IPS-NIHi7 (cell line): ENCODE results near the gene MRPL19.
A peak's percentile ranks its signal among the peaks of the same experiment; 100 is the strongest.
"Not testable (repeated sequence)": the region's sequence is repeated elsewhere in the genome, so short reads cannot be mapped to it uniquely, and the experiment has no call there.

Experiments
- DNase-seq: peaks from one replicate; pipeline ENCODE4 v3.0.0; 2012; ENCODE audit warnings: mixed read lengths; ENCODE audit errors: extremely low spot score

Gene MRPL19

GRCh38 chr2:75667884-75668283, 21.3 kb downstream of the MRPL19 start:
- no peak for DNase-seq

- not testable (repeated sequence) for DNase-seq
These were observed 28.8 kb downstream of the MRPL19 start for GRCh38 chr2:75675423-75675822.

- no peak for DNase-seq
These were observed 29.3 kb downstream of the MRPL19 start for GRCh38 chr2:75675908-75676307.

- DNase-seq = no peak
These were observed 29.9 kb downstream of the MRPL19 start for GRCh38 chr2:75676464-75676863.

- DNase-seq = no peak
These were observed 33.0 kb downstream of the MRPL19 start for GRCh38 chr2:75679556-75679955.

- no peak for DNase-seq
These were observed 33.8 kb downstream of the MRPL19 start for GRCh38 chr2:75680402-75680801.

GRCh38 chr2:75683430-75683829, 36.8 kb downstream of the MRPL19 start:
- not testable (repeated sequence) for DNase-seq

GRCh38 chr2:75688196-75688595, 41.6 kb downstream of the MRPL19 start:
- no peak for DNase-seq

GRCh38 chr2:75698918-75699317, 52.3 kb downstream of the MRPL19 start:
- no peak for DNase-seq

- no peak for DNase-seq
These were observed 56.0 kb downstream of the MRPL19 start for GRCh38 chr2:75702593-75702992.

- DNase-seq = no peak
These were observed 57.2 kb downstream of the MRPL19 start for GRCh38 chr2:75703589-75704287.

GRCh38 chr2:75705921-75706320, 59.3 kb downstream of the MRPL19 start:
- DNase-seq = no peak

- no peak for DNase-seq
These were observed 61.3 kb downstream of the MRPL19 start for GRCh38 chr2:75707901-75708300.

GRCh38 chr2:75709297-75709696, 62.7 kb downstream of the MRPL19 start:
- no peak for DNase-seq

- no peak for DNase-seq
These were observed 63.6 kb downstream of the MRPL19 start for GRCh38 chr2:75710220-75710576.

- peak; percentile 95 for DNase-seq
These were observed 64.1 kb downstream of the MRPL19 start, which contains the start of gene GCFC2 for GRCh38 chr2:75710577-75711253. Gene GCFC2, minus strand, starts transcription at chr2:75710915. Its CDS starts 60 bp downstream, at chr2:75710855.

GRCh38 chr2:75711590-75711989, 65.0 kb downstream of the MRPL19 start:
- DNase-seq = not testable (repeated sequence)

GRCh38 chr2:75716406-75716805, 69.8 kb downstream of the MRPL19 start:
- no peak for DNase-seq

GRCh38 chr2:75719616-75720015, 73.0 kb downstream of the MRPL19 start:
- DNase-seq = no peak

- no peak for DNase-seq
These were observed 73.9 kb downstream of the MRPL19 start for GRCh38 chr2:75720525-75720924.

- no peak for DNase-seq
These were observed 76.1 kb downstream of the MRPL19 start for GRCh38 chr2:75722687-75723086.

GRCh38 chr2:75728614-75729419, 82.2 kb downstream of the MRPL19 start:
- no peak for DNase-seq

- DNase-seq = no peak
These were observed 83.3 kb downstream of the MRPL19 start for GRCh38 chr2:75729861-75730260.
